OCI-LY3 (cell line): ENCODE data around the gene SUSD5.

Experiments
- CTCF ChIP-seq: fragments of 200-600, 300-600 bp; sonication (generic); IDR thresholded peaks from 2 replicates; pipeline ENCODE4 v1.5.1; 2014; ENCODE audit warnings: antibody characterized with exemption, low read length, low read depth
- EZH2phosphoT487 ChIP-seq: fragments of 200-600 bp; shearing (Covaris generic); IDR thresholded peaks from 2 replicates; pipeline ENCODE4 v1.6.1; 2018; ENCODE audit warnings: antibody characterized with exemption, mixed run types, low read depth

- TF ChIP-seq CTCF (no peak), EZH2phosphoT487 (no peak)
These were observed 17.4 kb upstream of the SUSD5 start for GRCh38 chr3:33236005-33236404.
